OCI-LY7 (cell line): ENCODE data around the gene NAGS. TPM values are rescaled to one million over a fixed set of nuclear protein-coding genes. Genes with fewer than 3 reads are reported as not detected.

Experiments
- BruUV-seq: library from RNA; stranded (reverse); fragments of 400-500 nt; replicated peaks from 2 replicates; lab custom pipeline; 2021; lab: Mats Ljungman, UMichigan
- CTCF ChIA-PET: fragments of 300-600 bp; sonication (Branson Sonifier 250); formaldehyde crosslinking; loops from one replicate; lab custom pipeline; 2022; ENCODE audit warnings: antibody characterized with exemption; ENCODE audit not compliant: unreplicated experiment; lab: Charles Lee
- POLR2A ChIA-PET: fragments of 300-600 bp; sonication (Branson Sonifier 250); formaldehyde crosslinking; loops from one replicate; lab custom pipeline; 2022; ENCODE audit warnings: antibody characterized with exemption; lab: Charles Lee
- DNase-seq: peaks from one replicate; pipeline ENCODE4 v3.0.0-alpha.2; 2015; ENCODE audit warnings: low spot score
- H2AFZ ChIP-seq: fragments of 200-600 bp; sonication (generic), shearing (Covaris generic); 2 replicates; pipeline ENCODE4 v1.6.1; 2014; ENCODE audit warnings: mild to moderate bottlenecking, antibody characterized with exemption, low read length, moderate library complexity
- H3K27ac ChIP-seq: fragments of 200-600 bp; sonication (generic); 2 replicates; pipeline ENCODE4 v1.5.1; 2014; ENCODE audit warnings: mixed run types, low read depth, mild to moderate bottlenecking, moderate library complexity, low read length, inconsistent platforms; ENCODE audit not compliant: poor library complexity, severe bottlenecking
- H3K36me3 ChIP-seq: fragments of 200-600 bp; sonication (generic); 2 replicates; pipeline ENCODE4 v1.6.1; 2014; ENCODE audit warnings: mild to moderate bottlenecking, antibody characterized with exemption, low read length, moderate library complexity, mixed read lengths; ENCODE audit not compliant: insufficient read depth
- H3K4me1 ChIP-seq: fragments of 200-600 bp; sonication (generic); 2 replicates; pipeline ENCODE4 v1.5.1; 2014; ENCODE audit warnings: mild to moderate bottlenecking, low read length; ENCODE audit not compliant: insufficient read depth, poor library complexity, severe bottlenecking
- H3K4me2 ChIP-seq: fragments of 200-600 bp; sonication (generic); 2 replicates; pipeline ENCODE4 v1.6.1; 2014; ENCODE audit warnings: mild to moderate bottlenecking, low read length
- H3K4me3 ChIP-seq: fragments of 200-600 bp; sonication (generic); 2 replicates; pipeline ENCODE4 v1.5.1; 2014; ENCODE audit warnings: mild to moderate bottlenecking, low read depth, low read length; ENCODE audit not compliant: poor library complexity, severe bottlenecking
- H3K79me2 ChIP-seq: fragments of 200-600 bp; sonication (generic); 2 replicates; pipeline ENCODE4 v1.6.1; 2016; ENCODE audit warnings: low read depth, mild to moderate bottlenecking, low read length, moderate library complexity, mixed read lengths; ENCODE audit not compliant: insufficient read depth
- H3K9me2 ChIP-seq: fragments of 200-600 bp; sonication (generic); 2 replicates; pipeline ENCODE4 v1.6.1; 2016; ENCODE audit warnings: mild to moderate bottlenecking, low read length, mixed read lengths; ENCODE audit not compliant: insufficient read depth
- H3K9me3 ChIP-seq: fragments of 200-600 bp; sonication (generic); 2 replicates; pipeline ENCODE4 v1.6.1; 2014; ENCODE audit warnings: mild to moderate bottlenecking, mixed run types, low read length, mixed read lengths
- H4K20me1 ChIP-seq: fragments of 200-600 bp; sonication (generic); 2 replicates; pipeline ENCODE4 v1.6.1; 2014; ENCODE audit warnings: mild to moderate bottlenecking, antibody characterized with exemption, low read length, moderate library complexity, mixed read lengths; ENCODE audit not compliant: insufficient read depth
- CTCF ChIP-seq: fragments of 200-600 bp; sonication (generic); conservative IDR thresholded peaks from 2 replicates; pipeline ENCODE4 v1.5.1; 2014; ENCODE audit warnings: mild to moderate bottlenecking, antibody characterized with exemption, low read length, moderate library complexity, mixed read lengths
- EZH2phosphoT487 ChIP-seq: fragments of 200-600 bp; sonication (generic); IDR thresholded peaks from 2 replicates; pipeline ENCODE4 v1.6.1; 2018; ENCODE audit warnings: low read depth, borderline replicate concordance, mild to moderate bottlenecking, mixed run types, antibody characterized with exemption, low read length, moderate library complexity, mixed read lengths
- intact Hi-C: fragments of 100-400 bp; cut with micrococcal nuclease; formaldehyde crosslinking; loops from one replicate; pipeline ENCODE4 v1.10.0; 2022; ENCODE audit not compliant: unreplicated experiment
- total RNA-seq, 2 experiments: library from RNA; depleted of rRNA in 1 of 2; stranded (reverse); fragments of >200 nt in 1 of 2; shearing (Covaris generic) in 1 of 2; gene quantifications; 2 replicates each; pipeline ENCODE4 v1.2.3, GENCODE V29; 2014 to 2022

The NAGS gene
- total RNA-seq, 2 experiments from 2014 or later, result 0.32 to 1.5 TPM

- no TSS peak for BruUV-seq
- Histone ChIP-seq H3K79me2 (no peaks in the 10 kb centered on the region), H3K4me2 (no peak overlapping the region), H3K4me1 (peaks cover 8% of the 10 kb centered on the region), H2AFZ (no peak overlapping the region), H3K27ac (no peak overlapping the region), H3K36me3 (no peaks in the 10 kb centered on the region), H3K9me2 (no peaks in the 10 kb centered on the region), H3K4me3 (no peak overlapping the region), H3K9me3 (no peaks in the 10 kb centered on the region), H4K20me1 (no peaks in the 10 kb centered on the region)
- ChIA-PET CTCF (no interaction called here), POLR2A (interaction anchor here (0.7 kb wide), 1 partner anchor 17 kb away, joined by 3 read pairs; no protein-coding TSS in a partner anchor)
- no peak for DNase-seq
- intact Hi-C loops, result no loop called here
- no peak for TF ChIP-seq CTCF
- TF ChIP-seq EZH2phosphoT487, result no peak
Measured at GRCh38 chr17:44002141-44002848, 2.1 kb upstream of the NAGS start.

- Histone ChIP-seq H2AFZ (no peak overlapping the region), H3K27ac (no peak overlapping the region), H4K20me1 (no peaks in the 10 kb centered on the region), H3K9me3 (no peaks in the 10 kb centered on the region), H3K4me2 (no peak overlapping the region), H3K4me3 (no peak overlapping the region), H3K36me3 (no peaks in the 10 kb centered on the region), H3K9me2 (no peaks in the 10 kb centered on the region), H3K79me2 (no peaks in the 10 kb centered on the region), H3K4me1 (peaks cover 23% of the 10 kb centered on the region)
- intact Hi-C loops, result no loop called here
- BruUV-seq, result no TSS peak
- TF ChIP-seq CTCF (no peak), EZH2phosphoT487 (no peak)
- POLR2A ChIA-PET, result no interaction called here
- no peak for DNase-seq
- CTCF ChIA-PET, result no interaction called here
Measured at GRCh38 chr17:44004761-44005526, 522 bp downstream of the NAGS start.
